DOHH2 (cell line): ENCODE results near the gene PRDM16.

Source experiments
- CTCF ChIP-seq: fragments of 200-600 bp; sonication (generic); IDR thresholded peaks from one replicate; pipeline ENCODE4 v1.5.1; 2014; ENCODE audit warnings: antibody characterized with exemption, mild to moderate bottlenecking, low read depth, low read length; ENCODE audit not compliant: poor library complexity, severe bottlenecking
- EZH2phosphoT487 ChIP-seq: fragments of 200-600 bp; sonication (generic); IDR thresholded peaks from 2 replicates; pipeline ENCODE4 v1.6.1; 2017; ENCODE audit warnings: borderline replicate concordance, mild to moderate bottlenecking, antibody characterized with exemption, low read length, moderate library complexity, mixed read lengths

GRCh38 chr1:3060127-3060526 is 8.9 kb upstream of the PRDM16 start:
- TF ChIP-seq CTCF (no peak), EZH2phosphoT487 (no peak)
